ENCODE data around the gene SLC4A1AP.

DNA sequence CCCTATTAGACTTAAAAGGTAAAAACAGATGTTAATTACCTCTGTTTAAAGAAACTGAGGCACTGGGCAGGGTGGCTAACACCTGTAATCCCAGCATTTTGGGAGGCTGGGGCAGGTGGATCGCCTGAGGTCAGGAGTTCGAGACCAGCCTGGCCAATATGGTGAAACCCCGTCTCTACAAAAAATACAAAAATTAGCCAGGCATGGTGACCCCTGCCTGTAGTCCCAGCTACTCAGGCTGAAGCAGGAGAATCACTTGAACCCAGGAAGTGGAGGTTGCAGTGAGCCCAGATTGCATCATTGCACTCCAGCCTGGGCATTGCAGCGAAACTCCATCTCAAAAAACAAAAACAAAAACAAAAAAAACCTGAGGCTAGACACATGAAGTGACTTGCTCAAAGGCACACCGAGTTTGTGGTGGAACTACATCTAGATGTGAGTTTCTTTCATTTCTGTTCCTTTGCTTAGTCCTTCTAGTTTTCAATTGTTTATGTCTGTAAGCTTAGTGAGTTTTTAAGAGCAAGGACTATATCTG lies 40.7 kb downstream of the SLC4A1AP start:
- TF ChIP-seq, protein P1, sequence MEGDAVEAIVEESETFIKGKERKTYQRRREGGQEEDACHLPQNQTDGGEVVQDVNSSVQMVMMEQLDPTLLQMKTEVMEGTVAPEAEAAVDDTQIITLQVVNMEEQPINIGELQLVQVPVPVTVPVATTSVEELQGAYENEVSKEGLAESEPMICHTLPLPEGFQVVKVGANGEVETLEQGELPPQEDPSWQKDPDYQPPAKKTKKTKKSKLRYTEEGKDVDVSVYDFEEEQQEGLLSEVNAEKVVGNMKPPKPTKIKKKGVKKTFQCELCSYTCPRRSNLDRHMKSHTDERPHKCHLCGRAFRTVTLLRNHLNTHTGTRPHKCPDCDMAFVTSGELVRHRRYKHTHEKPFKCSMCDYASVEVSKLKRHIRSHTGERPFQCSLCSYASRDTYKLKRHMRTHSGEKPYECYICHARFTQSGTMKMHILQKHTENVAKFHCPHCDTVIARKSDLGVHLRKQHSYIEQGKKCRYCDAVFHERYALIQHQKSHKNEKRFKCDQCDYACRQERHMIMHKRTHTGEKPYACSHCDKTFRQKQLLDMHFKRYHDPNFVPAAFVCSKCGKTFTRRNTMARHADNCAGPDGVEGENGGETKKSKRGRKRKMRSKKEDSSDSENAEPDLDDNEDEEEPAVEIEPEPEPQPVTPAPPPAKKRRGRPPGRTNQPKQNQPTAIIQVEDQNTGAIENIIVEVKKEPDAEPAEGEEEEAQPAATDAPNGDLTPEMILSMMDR (IDR thresholded peaks at IDR 0.05), result no peak
- TF ChIP-seq FOSL2 (IDR thresholded peaks at IDR 0.05) (no peak), FOSL2 (CRISPR knock-in tag; IDR thresholded peaks at IDR 0.05) (no peak), JUN (IDR thresholded peaks at IDR 0.05) (no peak), POLR2A (IDR thresholded peaks at IDR 0.05; ENCODE audit: low read length) (no peak), NPAS2 (CRISPR knock-in tag; IDR thresholded peaks at IDR 0.05; ENCODE audit: borderline replicate concordance) (no peak), ZNF302 (CRISPR knock-in tag; IDR thresholded peaks at IDR 0.05) (no peak), MAFK (IDR thresholded peaks at IDR 0.05; ENCODE audit: partially characterized antibody) (no peak), EP300 (IDR thresholded peaks at IDR 0.05) (no peak), ESRRA (IDR thresholded peaks at IDR 0.05; ENCODE audit: borderline replicate concordance, low read length) (no peak)
- TF ChIP-seq, protein P2, sequence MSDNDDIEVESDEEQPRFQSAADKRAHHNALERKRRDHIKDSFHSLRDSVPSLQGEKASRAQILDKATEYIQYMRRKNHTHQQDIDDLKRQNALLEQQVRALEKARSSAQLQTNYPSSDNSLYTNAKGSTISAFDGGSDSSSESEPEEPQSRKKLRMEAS (IDR thresholded peaks at IDR 0.05), result no peak
- TF ChIP-seq, protein P3, sequence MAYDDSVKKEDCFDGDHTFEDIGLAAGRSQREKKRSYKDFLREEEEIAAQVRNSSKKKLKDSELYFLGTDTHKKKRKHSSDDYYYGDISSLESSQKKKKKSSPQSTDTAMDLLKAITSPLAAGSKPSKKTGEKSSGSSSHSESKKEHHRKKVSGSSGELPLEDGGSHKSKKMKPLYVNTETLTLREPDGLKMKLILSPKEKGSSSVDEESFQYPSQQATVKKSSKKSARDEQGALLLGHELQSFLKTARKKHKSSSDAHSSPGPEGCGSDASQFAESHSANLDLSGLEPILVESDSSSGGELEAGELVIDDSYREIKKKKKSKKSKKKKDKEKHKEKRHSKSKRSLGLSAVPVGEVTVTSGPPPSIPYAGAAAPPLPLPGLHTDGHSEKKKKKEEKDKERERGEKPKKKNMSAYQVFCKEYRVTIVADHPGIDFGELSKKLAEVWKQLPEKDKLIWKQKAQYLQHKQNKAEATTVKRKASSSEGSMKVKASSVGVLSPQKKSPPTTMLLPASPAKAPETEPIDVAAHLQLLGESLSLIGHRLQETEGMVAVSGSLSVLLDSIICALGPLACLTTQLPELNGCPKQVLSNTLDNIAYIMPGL (CRISPR knock-in tag; IDR thresholded peaks at IDR 0.05; ENCODE audit: borderline replicate concordance), result no peak
- TF ChIP-seq, protein P4, sequence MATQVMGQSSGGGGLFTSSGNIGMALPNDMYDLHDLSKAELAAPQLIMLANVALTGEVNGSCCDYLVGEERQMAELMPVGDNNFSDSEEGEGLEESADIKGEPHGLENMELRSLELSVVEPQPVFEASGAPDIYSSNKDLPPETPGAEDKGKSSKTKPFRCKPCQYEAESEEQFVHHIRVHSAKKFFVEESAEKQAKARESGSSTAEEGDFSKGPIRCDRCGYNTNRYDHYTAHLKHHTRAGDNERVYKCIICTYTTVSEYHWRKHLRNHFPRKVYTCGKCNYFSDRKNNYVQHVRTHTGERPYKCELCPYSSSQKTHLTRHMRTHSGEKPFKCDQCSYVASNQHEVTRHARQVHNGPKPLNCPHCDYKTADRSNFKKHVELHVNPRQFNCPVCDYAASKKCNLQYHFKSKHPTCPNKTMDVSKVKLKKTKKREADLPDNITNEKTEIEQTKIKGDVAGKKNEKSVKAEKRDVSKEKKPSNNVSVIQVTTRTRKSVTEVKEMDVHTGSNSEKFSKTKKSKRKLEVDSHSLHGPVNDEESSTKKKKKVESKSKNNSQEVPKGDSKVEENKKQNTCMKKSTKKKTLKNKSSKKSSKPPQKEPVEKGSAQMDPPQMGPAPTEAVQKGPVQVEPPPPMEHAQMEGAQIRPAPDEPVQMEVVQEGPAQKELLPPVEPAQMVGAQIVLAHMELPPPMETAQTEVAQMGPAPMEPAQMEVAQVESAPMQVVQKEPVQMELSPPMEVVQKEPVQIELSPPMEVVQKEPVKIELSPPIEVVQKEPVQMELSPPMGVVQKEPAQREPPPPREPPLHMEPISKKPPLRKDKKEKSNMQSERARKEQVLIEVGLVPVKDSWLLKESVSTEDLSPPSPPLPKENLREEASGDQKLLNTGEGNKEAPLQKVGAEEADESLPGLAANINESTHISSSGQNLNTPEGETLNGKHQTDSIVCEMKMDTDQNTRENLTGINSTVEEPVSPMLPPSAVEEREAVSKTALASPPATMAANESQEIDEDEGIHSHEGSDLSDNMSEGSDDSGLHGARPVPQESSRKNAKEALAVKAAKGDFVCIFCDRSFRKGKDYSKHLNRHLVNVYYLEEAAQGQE (IDR thresholded peaks at IDR 0.05), result no peak
